Ishikawa (cell line): Measurements from ENCODE around the gene PARP9.

ENCODE experiments used
- EP300 ChIP-seq: IDR thresholded peaks from 2 replicates; pipeline ENCODE4 v1.6.1; 2012; ENCODE audit warnings: borderline replicate concordance
- FOXM1 ChIP-seq: IDR thresholded peaks from 2 replicates; pipeline ENCODE4 v1.6.1; 2012; ENCODE audit warnings: low read depth, borderline replicate concordance
- MAX ChIP-seq: IDR thresholded peaks from 2 replicates; pipeline ENCODE4 v1.6.1; 2012
- RAD21 ChIP-seq: IDR thresholded peaks from 2 replicates; pipeline ENCODE4 v1.6.1; 2012; ENCODE audit warnings: low read depth
- REST ChIP-seq: IDR thresholded peaks from 2 replicates; pipeline ENCODE4 v1.6.1; 2012; ENCODE audit warnings: low read depth, mild to moderate bottlenecking
- TAF1 ChIP-seq: IDR thresholded peaks from 2 replicates; pipeline ENCODE4 v1.6.1; 2012; ENCODE audit warnings: low read depth, mild to moderate bottlenecking
- TCF12 ChIP-seq: IDR thresholded peaks from 2 replicates; pipeline ENCODE4 v1.6.1; 2012; ENCODE audit warnings: low read depth
- TEAD4 ChIP-seq: IDR thresholded peaks from 2 replicates; pipeline ENCODE4 v1.6.1; 2012
- ZBTB7A ChIP-seq: IDR thresholded peaks from 2 replicates; pipeline ENCODE4 v1.6.1; 2012; ENCODE audit warnings: low read depth

GRCh38 chr3:122560680-122561079, 3.4 kb downstream of the PARP9 start:
- no peak for TF ChIP-seq TCF12
- TF ChIP-seq EP300, result no peak
- TF ChIP-seq MAX, result no peak
- no peak for TF ChIP-seq TAF1
- TF ChIP-seq REST, result no peak
- peak; percentile 78 for TF ChIP-seq RAD21
- TF ChIP-seq FOXM1, result no peak
- no peak for TF ChIP-seq TEAD4
- TF ChIP-seq ZBTB7A, result no peak
